Neural cell (in vitro differentiated cells): ENCODE measurements around the gene KIF13A.

Source experiments
- EP300 ChIP-seq: fragments of 450-650 bp; conservative IDR thresholded peaks from 2 replicates; pipeline ENCODE4 v1.6.1; 2014; ENCODE audit warnings: antibody characterized with exemption, mild to moderate bottlenecking, moderate library complexity; ENCODE audit not compliant: poor library complexity, severe bottlenecking
- EZH2 ChIP-seq: fragments of 200-600, 300-800 bp; shearing (Covaris generic), sonication (generic); IDR thresholded peaks from 2 replicates; pipeline ENCODE4 v1.6.1; 2014; ENCODE audit warnings: antibody characterized with exemption, low read length, borderline replicate concordance, mild to moderate bottlenecking; ENCODE audit not compliant: insufficient read depth, poor library complexity, severe bottlenecking
- MXI1 ChIP-seq: fragments of 450-650 bp; conservative IDR thresholded peaks from 2 replicates; pipeline ENCODE4 v1.6.1; 2014; ENCODE audit warnings: antibody characterized with exemption, mild to moderate bottlenecking; ENCODE audit not compliant: poor library complexity, severe bottlenecking
- POLR2AphosphoS5 ChIP-seq: IDR thresholded peaks from 2 replicates; pipeline ENCODE4 v1.6.1; 2012
- RAD21 ChIP-seq: fragments of 450-650 bp; conservative IDR thresholded peaks from 2 replicates; pipeline ENCODE4 v1.6.1; 2014; ENCODE audit warnings: antibody characterized with exemption, mild to moderate bottlenecking, moderate library complexity
- SMC3 ChIP-seq: fragments of 450-650 bp; conservative IDR thresholded peaks from 2 replicates; pipeline ENCODE4 v1.6.1; 2014; ENCODE audit warnings: antibody characterized with exemption, mild to moderate bottlenecking, moderate library complexity; ENCODE audit not compliant: poor library complexity
- TAF1 ChIP-seq: IDR thresholded peaks from 2 replicates; pipeline ENCODE4 v1.6.1; 2012; ENCODE audit warnings: low read depth
- TF ChIP-seq, protein P1 (sequence below): fragments of 450-650 bp; IDR thresholded peaks from 2 replicates; pipeline ENCODE4 v1.5.1; 2014; ENCODE audit warnings: antibody characterized with exemption, mild to moderate bottlenecking, moderate library complexity; ENCODE audit not compliant: poor library complexity, severe bottlenecking
- TF ChIP-seq, protein P2 (sequence below): IDR thresholded peaks from 2 replicates; pipeline ENCODE4 v1.6.1; 2012; ENCODE audit warnings: borderline replicate concordance

DNA sequence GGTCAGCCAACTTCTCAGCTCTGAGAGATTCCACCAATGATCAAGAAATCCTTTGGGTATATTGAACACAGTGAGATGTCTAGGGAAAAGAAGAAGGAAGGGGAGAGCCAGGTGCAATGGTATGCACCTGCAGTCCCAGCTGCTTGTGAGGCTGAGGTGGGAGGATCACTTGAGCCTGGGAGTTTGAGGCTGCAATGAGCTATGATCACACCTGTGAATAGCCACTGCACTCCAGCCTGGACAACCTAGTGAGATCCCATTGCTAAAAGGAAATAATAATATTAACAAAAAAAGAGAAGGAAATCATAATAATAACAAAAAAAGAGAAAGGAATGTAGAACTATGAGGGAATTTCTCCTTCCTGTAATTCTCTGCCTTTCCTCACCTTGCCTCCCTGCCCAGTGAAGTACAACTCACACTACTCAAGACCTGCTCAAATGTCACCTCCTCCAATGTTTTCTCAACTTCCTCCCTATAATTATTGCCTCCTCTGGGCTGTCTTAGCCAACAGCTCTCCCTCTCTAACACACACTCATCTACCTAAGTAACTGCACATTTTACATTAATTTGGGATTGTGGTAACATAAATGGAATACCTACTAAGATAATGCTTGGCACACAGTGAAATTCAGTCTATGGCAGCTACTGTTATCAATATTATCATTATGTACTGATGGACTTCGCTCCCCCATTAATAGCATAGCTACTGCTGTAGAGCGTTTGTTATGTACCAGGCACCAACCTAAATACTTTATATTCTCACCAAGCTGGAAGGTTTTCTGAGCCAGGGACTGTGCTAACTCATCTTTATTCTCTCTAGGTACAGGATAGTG is 103.6 kb downstream of the KIF13A start:
- TF ChIP-seq, protein P1, sequence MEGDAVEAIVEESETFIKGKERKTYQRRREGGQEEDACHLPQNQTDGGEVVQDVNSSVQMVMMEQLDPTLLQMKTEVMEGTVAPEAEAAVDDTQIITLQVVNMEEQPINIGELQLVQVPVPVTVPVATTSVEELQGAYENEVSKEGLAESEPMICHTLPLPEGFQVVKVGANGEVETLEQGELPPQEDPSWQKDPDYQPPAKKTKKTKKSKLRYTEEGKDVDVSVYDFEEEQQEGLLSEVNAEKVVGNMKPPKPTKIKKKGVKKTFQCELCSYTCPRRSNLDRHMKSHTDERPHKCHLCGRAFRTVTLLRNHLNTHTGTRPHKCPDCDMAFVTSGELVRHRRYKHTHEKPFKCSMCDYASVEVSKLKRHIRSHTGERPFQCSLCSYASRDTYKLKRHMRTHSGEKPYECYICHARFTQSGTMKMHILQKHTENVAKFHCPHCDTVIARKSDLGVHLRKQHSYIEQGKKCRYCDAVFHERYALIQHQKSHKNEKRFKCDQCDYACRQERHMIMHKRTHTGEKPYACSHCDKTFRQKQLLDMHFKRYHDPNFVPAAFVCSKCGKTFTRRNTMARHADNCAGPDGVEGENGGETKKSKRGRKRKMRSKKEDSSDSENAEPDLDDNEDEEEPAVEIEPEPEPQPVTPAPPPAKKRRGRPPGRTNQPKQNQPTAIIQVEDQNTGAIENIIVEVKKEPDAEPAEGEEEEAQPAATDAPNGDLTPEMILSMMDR, result no peak
- TF ChIP-seq SMC3 (no peak), POLR2AphosphoS5 (no peak), EZH2 (no peak), EP300 (no peak), MXI1 (no peak), TAF1 (no peak), RAD21 (no peak)
- TF ChIP-seq, protein P2, sequence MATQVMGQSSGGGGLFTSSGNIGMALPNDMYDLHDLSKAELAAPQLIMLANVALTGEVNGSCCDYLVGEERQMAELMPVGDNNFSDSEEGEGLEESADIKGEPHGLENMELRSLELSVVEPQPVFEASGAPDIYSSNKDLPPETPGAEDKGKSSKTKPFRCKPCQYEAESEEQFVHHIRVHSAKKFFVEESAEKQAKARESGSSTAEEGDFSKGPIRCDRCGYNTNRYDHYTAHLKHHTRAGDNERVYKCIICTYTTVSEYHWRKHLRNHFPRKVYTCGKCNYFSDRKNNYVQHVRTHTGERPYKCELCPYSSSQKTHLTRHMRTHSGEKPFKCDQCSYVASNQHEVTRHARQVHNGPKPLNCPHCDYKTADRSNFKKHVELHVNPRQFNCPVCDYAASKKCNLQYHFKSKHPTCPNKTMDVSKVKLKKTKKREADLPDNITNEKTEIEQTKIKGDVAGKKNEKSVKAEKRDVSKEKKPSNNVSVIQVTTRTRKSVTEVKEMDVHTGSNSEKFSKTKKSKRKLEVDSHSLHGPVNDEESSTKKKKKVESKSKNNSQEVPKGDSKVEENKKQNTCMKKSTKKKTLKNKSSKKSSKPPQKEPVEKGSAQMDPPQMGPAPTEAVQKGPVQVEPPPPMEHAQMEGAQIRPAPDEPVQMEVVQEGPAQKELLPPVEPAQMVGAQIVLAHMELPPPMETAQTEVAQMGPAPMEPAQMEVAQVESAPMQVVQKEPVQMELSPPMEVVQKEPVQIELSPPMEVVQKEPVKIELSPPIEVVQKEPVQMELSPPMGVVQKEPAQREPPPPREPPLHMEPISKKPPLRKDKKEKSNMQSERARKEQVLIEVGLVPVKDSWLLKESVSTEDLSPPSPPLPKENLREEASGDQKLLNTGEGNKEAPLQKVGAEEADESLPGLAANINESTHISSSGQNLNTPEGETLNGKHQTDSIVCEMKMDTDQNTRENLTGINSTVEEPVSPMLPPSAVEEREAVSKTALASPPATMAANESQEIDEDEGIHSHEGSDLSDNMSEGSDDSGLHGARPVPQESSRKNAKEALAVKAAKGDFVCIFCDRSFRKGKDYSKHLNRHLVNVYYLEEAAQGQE, result no peak
